ENCODE results near the gene YWHAE. TPM values are rescaled to one million over a fixed set of nuclear protein-coding genes. Genes with fewer than 3 reads are reported as not detected.

The YWHAE gene
- total and polyA plus RNA-seq, 5 experiments from 2014 or later: 28.3 to 122 (median 34.2) TPM

Other genes starting within 250 kb of the YWHAE start
- gene ABR, start 220.2 kb downstream of the YWHAE start, total RNA-seq: 100 to 1,000 TPM; 118 to 120 TPM
- gene ABR, start 220.2 kb downstream of the YWHAE start, polyA plus RNA-seq: 10 to 100 TPM in 1 of 3 donors, 1 to 10 TPM in 2; 8.6 to 13.0 (median 8.7) TPM
- not detected for gene BHLHA9, start 129.8 kb downstream of the YWHAE start, total RNA-seq
- gene BHLHA9, start 129.8 kb downstream of the YWHAE start, polyA plus RNA-seq: not detected
- not detected for gene TRARG1, start 120.6 kb downstream of the YWHAE start, total RNA-seq
- gene TRARG1, start 120.6 kb downstream of the YWHAE start, polyA plus RNA-seq: under 1 TPM in 1 of 3 donors, not detected in 2; 0.14 TPM
- gene CRK, start 56.0 kb upstream of the YWHAE start, total RNA-seq: 10 to 100 TPM; 22.0 to 27.6 TPM
- gene CRK, start 56.0 kb upstream of the YWHAE start, polyA plus RNA-seq: 10 to 100 TPM; 18.8 to 24.8 (median 19.9) TPM
- gene MYO1C, start 92.5 kb upstream of the YWHAE start, total RNA-seq: 10 to 100 TPM; 15.4 to 18.0 TPM
- gene MYO1C, start 92.5 kb upstream of the YWHAE start, polyA plus RNA-seq: 1 to 10 TPM; 1.3 to 1.5 (median 1.3) TPM
- gene INPP5K, start 116.4 kb upstream of the YWHAE start, total RNA-seq: 10 to 100 TPM; 92.3 to 93.8 TPM
- 10 to 100 TPM; 62.0 to 75.4 (median 70.5) TPM for gene INPP5K, start 116.4 kb upstream of the YWHAE start, polyA plus RNA-seq
- 10 to 100 TPM; 38.1 to 41.2 TPM for gene PITPNA, start 162.6 kb upstream of the YWHAE start, total RNA-seq
- gene PITPNA, start 162.6 kb upstream of the YWHAE start, polyA plus RNA-seq: 10 to 100 TPM; 20.5 to 30.3 (median 29.7) TPM
- 10 to 100 TPM; 20.7 to 20.8 TPM for gene SLC43A2, start 228.6 kb upstream of the YWHAE start, total RNA-seq
- 1 to 10 TPM; 1.2 to 2.0 (median 1.5) TPM for gene SLC43A2, start 228.6 kb upstream of the YWHAE start, polyA plus RNA-seq
- 1 to 10 TPM in 1 of 2 experiments, under 1 TPM in 1; 0.63 to 1.3 TPM for gene SCARF1, start 245.5 kb upstream of the YWHAE start, total RNA-seq
- under 1 TPM in 1 of 3 donors, not detected in 2; 0.25 TPM for gene SCARF1, start 245.5 kb upstream of the YWHAE start, polyA plus RNA-seq
- gene RILP, start 249.6 kb upstream of the YWHAE start, total RNA-seq: 1 to 10 TPM; 1.4 to 1.7 TPM
- gene RILP, start 249.6 kb upstream of the YWHAE start, polyA plus RNA-seq: 1 to 10 TPM; 3.4 to 4.0 (median 3.4) TPM

Measured in naive thymus-derived CD8-positive, alpha-beta T cell (primary cell).